Activated CD4-positive, alpha-beta memory T cell treated with anti-CD3 and anti-CD28 coated beads, Interleukin-2, amount 10 ng/mL, durations not matched to agents 7 days and 5 days (primary cell): Measurements from ENCODE around the gene CPSF3. TPM values are rescaled to one million over a fixed set of nuclear protein-coding genes. Genes with fewer than 3 reads are reported as not detected.

Experiments
- CTCF ChIA-PET: fragments of 350-600 bp; sonication (Branson Sonifier 250); formaldehyde crosslinking; loops from one replicate; lab custom pipeline; 2021; ENCODE audit warnings: antibody characterized with exemption, inconsistent platforms; lab: Charles Lee
- POLR2A ChIA-PET: fragments of 350-600 bp; sonication (Branson Sonifier 250); formaldehyde crosslinking; loops from one replicate; lab custom pipeline; 2021; ENCODE audit warnings: antibody characterized with exemption; lab: Charles Lee
- DNase-seq: peaks from one replicate; pipeline ENCODE4 v3.0.0-alpha.2; 2020
- H3K27ac Mint-ChIP-seq: one replicate; pipeline ENCODE4 v1.8.0; 2021; ENCODE audit warnings: mild to moderate bottlenecking, mixed read lengths
- H3K27me3 Mint-ChIP-seq: one replicate; pipeline ENCODE4 v1.8.0; 2021; ENCODE audit warnings: mixed read lengths
- H3K36me3 Mint-ChIP-seq: one replicate; pipeline ENCODE4 v1.8.0; 2021; ENCODE audit warnings: low read depth, mixed read lengths
- H3K4me1 Mint-ChIP-seq: one replicate; pipeline ENCODE4 v1.8.0; 2021; ENCODE audit warnings: mixed read lengths
- H3K4me3 Mint-ChIP-seq: one replicate; pipeline ENCODE4 v1.8.0; 2021; ENCODE audit warnings: mild to moderate bottlenecking, mixed read lengths
- H3K9me3 Mint-ChIP-seq: one replicate; pipeline ENCODE4 v1.8.0; 2021; ENCODE audit warnings: mixed read lengths
- total RNA-seq, 2 experiments: library from RNA; stranded (reverse); gene quantifications; one replicate each; pipeline ENCODE4 v1.2.3, GENCODE V29; 2021

The CPSF3 gene
- total RNA-seq, 2 experiments from 2014 or later: 49.7 to 51.7 TPM

DNA sequence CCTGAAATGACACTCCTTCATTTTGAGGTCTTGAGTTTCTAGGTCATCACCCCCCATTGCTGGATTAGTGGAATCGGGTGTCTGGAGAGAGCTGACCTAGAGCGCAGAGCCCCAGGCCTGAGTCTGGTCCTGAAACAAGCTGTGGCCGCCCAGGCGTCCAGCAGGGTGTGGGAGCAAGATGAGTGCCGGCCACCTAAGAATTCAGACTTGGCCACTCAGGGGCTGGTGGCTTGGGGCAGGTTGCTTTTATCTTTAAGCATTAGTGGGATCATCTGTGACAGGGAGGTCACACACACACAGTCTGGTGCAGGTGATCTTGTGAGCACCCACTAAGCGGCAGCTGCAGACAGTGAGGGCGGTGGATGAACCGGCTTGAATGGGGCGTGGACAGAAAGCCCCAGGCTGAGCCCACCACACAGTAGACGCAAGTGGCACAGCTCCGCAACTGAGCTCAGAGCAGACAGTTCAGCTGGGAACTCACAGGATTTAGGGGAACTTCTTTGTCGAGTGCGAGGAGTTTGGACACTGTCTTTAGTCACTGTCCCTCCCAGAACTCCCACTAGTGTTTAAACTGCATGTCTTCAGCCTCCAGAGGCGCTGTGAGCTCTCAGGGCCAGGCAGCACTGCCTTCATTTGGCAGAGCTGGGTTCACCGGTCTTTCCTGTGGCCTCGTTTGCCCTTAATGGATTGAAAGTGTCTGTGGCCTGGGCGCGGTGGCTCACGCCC lies 21.6 kb upstream of the CPSF3 start:
- H3K4me3 Mint-ChIP-seq: no peak overlapping the region
- peaks cover 5% of the 10 kb centered on the region for H3K4me1 Mint-ChIP-seq
- ChIA-PET CTCF (interaction anchor here (0.5 kb wide), 1 partner anchor 1470 kb away, joined by 3 read pairs; no protein-coding TSS in a partner anchor), POLR2A (interaction anchor here (1.1 kb wide), 1 partner anchor 22 kb away, joined by 3 read pairs; the partner anchor contains the start of genes CPSF3 and ITGB1BP1)
- H3K9me3 Mint-ChIP-seq: no peaks in the 10 kb centered on the region
- peaks cover 1% of the 10 kb centered on the region for H3K27me3 Mint-ChIP-seq
- peaks cover 10% of the 10 kb centered on the region for H3K36me3 Mint-ChIP-seq
- no peak overlapping the region for H3K27ac Mint-ChIP-seq
- DNase-seq: no peak

DNA sequence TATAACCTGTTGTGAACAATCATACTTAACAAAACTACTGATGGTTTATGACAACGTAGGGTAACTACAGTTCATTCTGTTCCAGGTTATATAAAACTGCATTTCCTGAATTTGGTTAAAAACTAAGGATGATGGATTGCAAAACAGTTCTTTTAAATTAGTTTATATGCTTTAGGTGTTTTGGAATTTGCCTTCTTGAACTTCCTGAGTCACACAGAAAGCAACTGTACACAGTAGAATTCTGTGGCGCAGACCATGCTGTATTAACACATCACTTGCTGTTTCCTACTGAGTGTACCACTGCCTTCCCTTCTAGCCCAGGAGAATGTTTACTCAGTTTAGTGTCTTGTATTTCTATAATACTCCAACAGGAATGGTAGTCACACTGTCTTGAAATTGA lies 19.5 kb upstream of the CPSF3 start:
- Mint-ChIP-seq H3K9me3 (no peaks in the 10 kb centered on the region), H3K4me3 (no peak overlapping the region), H3K27me3 (peaks cover 1% of the 10 kb centered on the region), H3K4me1 (peaks cover 5% of the 10 kb centered on the region), H3K27ac (no peak overlapping the region), H3K36me3 (peaks cover 28% of the 10 kb centered on the region)
- ChIA-PET POLR2A (no interaction called here), CTCF (no interaction called here)
- no peak for DNase-seq

DNA sequence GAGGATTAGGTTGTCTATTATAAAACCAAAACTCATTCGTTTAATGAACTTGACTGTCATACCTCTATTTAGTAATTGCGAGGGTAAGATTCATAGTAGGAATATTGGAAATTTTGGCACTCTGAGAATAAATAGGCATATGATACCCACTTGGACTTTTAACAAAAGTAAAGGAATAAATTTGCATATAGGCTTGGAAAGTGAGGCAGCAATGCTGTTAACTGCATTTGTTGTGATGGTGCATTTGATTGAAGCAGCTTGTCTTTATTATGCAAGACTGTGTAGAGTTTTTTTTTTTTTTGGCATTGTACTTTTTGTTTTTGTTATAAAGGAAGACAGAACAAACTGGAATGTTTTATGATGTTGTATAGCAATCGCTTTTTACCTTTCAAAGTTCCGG lies 19.0 kb upstream of the CPSF3 start:
- ChIA-PET CTCF (no interaction called here), POLR2A (no interaction called here)
- no peak overlapping the region for H3K4me3 Mint-ChIP-seq
- peaks cover 30% of the 10 kb centered on the region for H3K36me3 Mint-ChIP-seq
- peaks cover 6% of the 10 kb centered on the region for H3K4me1 Mint-ChIP-seq
- peaks cover 1% of the 10 kb centered on the region for H3K27me3 Mint-ChIP-seq
- no peaks in the 10 kb centered on the region for H3K9me3 Mint-ChIP-seq
- no peak overlapping the region for H3K27ac Mint-ChIP-seq
- no peak for DNase-seq

GRCh38 chr2:9405636-9406035 lies 17.8 kb upstream of the CPSF3 start:
- peaks cover under 1% of the 10 kb centered on the region for H3K27me3 Mint-ChIP-seq

DNA sequence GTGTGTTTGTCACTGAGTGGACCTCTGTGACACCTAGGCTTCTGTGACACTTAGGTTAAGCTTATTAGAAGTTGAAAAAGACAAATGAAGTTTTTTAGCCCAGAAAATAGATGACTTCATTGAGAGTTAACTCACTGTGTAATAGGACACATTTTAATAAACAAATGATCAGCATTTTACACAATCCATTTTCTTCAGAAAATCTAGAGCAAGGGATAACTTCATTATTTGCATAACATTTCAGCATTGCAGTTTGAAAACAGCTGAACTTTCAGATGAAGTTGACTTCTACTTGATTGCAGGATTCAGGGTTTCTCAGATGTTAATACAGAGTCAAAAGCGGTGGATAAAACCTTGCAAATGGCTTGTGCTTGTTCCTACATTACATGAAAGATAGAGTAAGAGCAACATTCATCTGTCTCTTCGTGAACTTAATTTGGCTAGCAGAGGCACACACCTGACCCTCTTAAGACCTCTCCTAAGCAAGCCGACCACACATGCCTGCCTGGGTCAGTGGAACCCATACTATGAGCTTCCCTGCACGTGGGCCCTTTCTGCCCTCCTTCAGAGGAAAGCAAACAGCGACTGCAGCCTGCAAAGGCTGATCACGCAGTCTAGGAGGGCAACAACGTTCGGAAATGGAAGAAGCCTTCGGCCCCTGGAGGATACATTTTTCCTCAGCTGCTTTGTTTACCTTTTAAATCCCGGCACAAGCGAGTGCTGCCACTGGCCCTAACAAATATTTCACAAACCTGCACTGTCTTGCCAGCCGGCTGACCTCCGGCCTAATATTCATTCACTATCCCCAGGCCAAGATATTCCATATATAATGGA lies 16.7 kb upstream of the CPSF3 start:
- DNase-seq: no peak
- H3K4me3 Mint-ChIP-seq: no peak overlapping the region
- H3K27me3 Mint-ChIP-seq: no peaks in the 10 kb centered on the region
- no peak overlapping the region for H3K27ac Mint-ChIP-seq
- no peaks in the 10 kb centered on the region for H3K9me3 Mint-ChIP-seq
- ChIA-PET CTCF (interaction anchor here (0.6 kb wide), 1 partner anchor 68 kb away, joined by 3 read pairs; no protein-coding TSS in a partner anchor), POLR2A (interaction anchor here (1.3 kb wide), 1 partner anchor 16 kb away, joined by 4 read pairs; the partner anchor contains the start of genes CPSF3 and ITGB1BP1)
- peaks cover 6% of the 10 kb centered on the region for H3K4me1 Mint-ChIP-seq
- peaks cover 38% of the 10 kb centered on the region for H3K36me3 Mint-ChIP-seq

More at GRCh38 chr2:9405636-9406035, 17.8 kb upstream of the CPSF3 start:
- CTCF ChIA-PET: no interaction called here
- Mint-ChIP-seq H3K9me3 (no peaks in the 10 kb centered on the region), H3K4me1 (peaks cover 5% of the 10 kb centered on the region), H3K36me3 (peaks cover 35% of the 10 kb centered on the region), H3K4me3 (no peak overlapping the region), H3K27ac (no peak overlapping the region)
- DNase-seq: no peak
- POLR2A ChIA-PET: no interaction called here

DNA sequence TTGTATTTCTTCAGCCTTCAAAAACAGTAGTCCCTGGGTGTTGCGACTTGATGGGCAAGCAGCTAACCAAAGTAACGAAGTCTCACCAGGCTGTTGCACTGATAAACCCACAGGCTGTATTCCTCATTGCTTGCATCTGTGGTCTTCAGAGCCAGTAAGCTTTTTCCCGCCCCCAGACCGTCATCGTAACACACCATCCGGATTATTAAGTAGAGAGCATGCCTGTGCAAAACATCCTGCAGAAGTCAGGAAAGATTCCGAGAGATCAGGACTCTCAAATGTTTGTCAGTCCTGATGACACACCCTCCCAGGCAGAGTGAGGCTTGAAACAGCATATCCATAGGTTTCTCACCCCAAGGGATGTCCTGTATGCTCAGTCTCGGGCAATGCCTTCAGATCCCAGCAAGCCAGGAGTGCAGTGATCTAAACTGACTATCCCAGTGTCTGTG lies 16.1 kb upstream of the CPSF3 start:
- CTCF ChIA-PET: no interaction called here
- Mint-ChIP-seq H3K4me1 (peaks cover 6% of the 10 kb centered on the region), H3K27ac (no peak overlapping the region), H3K27me3 (no peaks in the 10 kb centered on the region), H3K9me3 (no peaks in the 10 kb centered on the region), H3K36me3 (peaks cover 43% of the 10 kb centered on the region), H3K4me3 (no peak overlapping the region)
- no peak for DNase-seq
- POLR2A ChIA-PET: interaction anchor here (1.3 kb wide), 1 partner anchor 16 kb away, joined by 4 read pairs; the partner anchor contains the start of genes CPSF3 and ITGB1BP1

DNA sequence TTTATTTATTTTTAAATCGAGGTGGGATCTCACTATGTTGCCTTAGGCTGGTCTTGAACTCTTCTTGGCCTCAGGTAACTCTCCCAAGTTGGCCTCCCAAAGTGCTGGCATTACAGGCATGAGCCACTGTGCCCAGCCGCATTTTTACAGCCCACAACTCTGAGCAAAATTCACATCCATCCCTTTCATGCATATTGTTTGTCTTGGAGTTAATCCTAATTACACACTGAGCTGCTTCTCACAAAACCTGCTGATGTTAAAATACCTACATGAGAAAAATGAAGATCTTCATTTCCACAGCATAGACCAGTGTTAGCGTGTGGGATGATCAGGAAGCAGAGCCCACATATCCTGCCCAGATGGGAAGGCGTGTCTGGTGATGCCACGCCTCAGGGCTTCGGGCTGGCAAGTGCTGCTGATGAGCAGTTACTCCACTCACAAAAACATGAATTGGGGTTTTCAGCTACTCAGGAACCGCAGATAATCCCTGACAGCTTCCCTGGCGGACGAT lies 14.8 kb upstream of the CPSF3 start:
- H3K27ac Mint-ChIP-seq: no peak overlapping the region

DNA sequence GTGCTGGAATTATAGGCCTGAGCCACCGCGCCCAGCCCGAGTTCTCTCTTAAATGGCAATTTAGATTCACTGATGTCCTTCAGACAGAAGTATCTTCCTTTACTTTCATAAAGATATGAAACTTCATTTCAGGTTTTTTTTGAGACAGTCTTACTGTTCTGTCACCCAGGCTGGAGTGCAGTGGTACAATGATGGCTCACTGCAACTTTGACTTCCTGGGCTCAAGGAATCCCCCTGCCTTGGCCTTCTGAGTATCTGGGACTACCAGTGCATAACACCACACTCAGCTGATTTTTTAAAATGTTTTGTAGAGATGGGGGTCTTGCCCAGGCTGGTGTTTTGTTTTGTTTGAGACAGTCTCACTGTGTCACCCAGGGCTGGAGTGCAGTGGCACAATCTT lies 13.3 kb upstream of the CPSF3 start:
- ChIA-PET POLR2A (no interaction called here), CTCF (no interaction called here)
- Mint-ChIP-seq H3K27me3 (no peaks in the 10 kb centered on the region), H3K4me1 (peaks cover 18% of the 10 kb centered on the region), H3K27ac (no peak overlapping the region), H3K36me3 (peaks cover 54% of the 10 kb centered on the region), H3K9me3 (no peaks in the 10 kb centered on the region), H3K4me3 (no peak overlapping the region)
- no peak for DNase-seq

More for the DNA sequence above, 14.8 kb upstream of the CPSF3 start:
- POLR2A ChIA-PET: interaction anchor here (0.9 kb wide), 1 partner anchor 14 kb away, joined by 3 read pairs; no protein-coding TSS in a partner anchor
- H3K4me1 Mint-ChIP-seq: peaks cover 7% of the 10 kb centered on the region
- H3K27me3 Mint-ChIP-seq: no peaks in the 10 kb centered on the region
- H3K4me3 Mint-ChIP-seq: no peak overlapping the region
- no peaks in the 10 kb centered on the region for H3K9me3 Mint-ChIP-seq
- peaks cover 44% of the 10 kb centered on the region for H3K36me3 Mint-ChIP-seq
- no peak for DNase-seq
- CTCF ChIA-PET: no interaction called here

GRCh38 chr2:9412781-9413180 lies 10.7 kb upstream of the CPSF3 start:
- no peak for DNase-seq
- Mint-ChIP-seq H3K27ac (no peak overlapping the region), H3K27me3 (no peaks in the 10 kb centered on the region), H3K36me3 (peaks cover 58% of the 10 kb centered on the region), H3K4me1 (peaks cover 28% of the 10 kb centered on the region), H3K9me3 (no peaks in the 10 kb centered on the region), H3K4me3 (no peak overlapping the region)
- POLR2A ChIA-PET: interaction anchor here (1.1 kb wide), 1 partner anchor 9 kb away, joined by 6 read pairs; no protein-coding TSS in a partner anchor
- CTCF ChIA-PET: no interaction called here

DNA sequence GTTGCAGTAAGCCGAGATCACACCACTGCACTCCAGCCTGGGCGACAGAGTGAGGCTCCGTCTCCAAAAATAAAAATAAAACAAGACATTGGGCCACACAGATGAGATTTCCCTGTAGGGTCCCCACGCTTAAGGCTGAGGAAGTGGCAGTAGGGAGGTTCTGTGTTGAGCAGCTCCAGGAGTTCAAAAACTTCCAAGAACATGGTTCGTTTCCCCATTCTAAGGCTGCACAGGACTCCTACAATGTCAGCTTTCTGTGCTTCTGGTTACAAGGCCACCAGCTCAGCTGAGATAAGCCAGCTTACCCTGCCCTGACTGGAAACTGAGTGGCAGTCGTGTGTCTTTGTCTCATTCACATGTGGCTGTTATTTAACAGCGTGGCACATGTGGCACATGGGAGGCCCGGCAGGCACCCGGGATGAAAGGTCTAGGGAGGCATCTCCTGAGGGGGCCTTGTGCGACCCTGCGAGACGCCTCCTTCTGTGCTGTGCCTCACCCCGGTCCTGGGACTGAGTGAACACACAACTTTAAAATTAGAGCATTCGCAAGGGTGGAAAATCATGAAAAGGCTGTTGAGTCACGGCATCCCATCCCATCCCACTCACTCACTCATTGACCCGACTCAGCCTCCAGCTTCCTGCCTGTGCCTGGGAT lies 7.8 kb upstream of the CPSF3 start:
- no peaks in the 10 kb centered on the region for H3K27me3 Mint-ChIP-seq
- POLR2A ChIA-PET: no interaction called here
- no peak for DNase-seq
- no peak overlapping the region for H3K27ac Mint-ChIP-seq
- peaks cover 56% of the 10 kb centered on the region for H3K36me3 Mint-ChIP-seq
- H3K4me1 Mint-ChIP-seq: peaks cover 51% of the 10 kb centered on the region
- CTCF ChIA-PET: no interaction called here
- H3K9me3 Mint-ChIP-seq: no peaks in the 10 kb centered on the region
- H3K4me3 Mint-ChIP-seq: no peak overlapping the region

- H3K9me3 Mint-ChIP-seq: no peaks in the 10 kb centered on the region
- no peak overlapping the region for H3K4me3 Mint-ChIP-seq
- H3K27me3 Mint-ChIP-seq: no peaks in the 10 kb centered on the region
- CTCF ChIA-PET: no interaction called here
- POLR2A ChIA-PET: no interaction called here
- no peak for DNase-seq
- no peak overlapping the region for H3K27ac Mint-ChIP-seq
- H3K4me1 Mint-ChIP-seq: peaks cover 54% of the 10 kb centered on the region
- H3K36me3 Mint-ChIP-seq: peaks cover 54% of the 10 kb centered on the region
Measured at GRCh38 chr2:9416267-9416961, 7.0 kb upstream of the CPSF3 start.

DNA sequence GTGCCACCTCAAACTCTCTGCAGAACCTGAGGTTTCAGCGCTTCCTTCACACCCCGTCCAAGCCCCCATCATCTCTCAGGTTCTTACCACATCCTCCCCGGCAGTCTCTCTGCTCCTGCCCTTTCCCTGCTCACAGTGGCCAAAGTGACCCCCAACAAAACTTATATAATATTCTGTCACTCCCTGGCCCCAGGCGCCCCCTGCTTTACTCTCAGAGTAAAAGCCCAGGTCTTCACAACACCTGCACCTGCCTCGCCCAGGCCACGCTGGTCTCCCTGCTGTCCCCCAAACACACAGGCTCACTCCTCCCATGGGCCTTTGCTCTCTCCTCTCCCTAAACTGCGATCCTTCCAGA lies 6.5 kb upstream of the CPSF3 start:
- ChIA-PET POLR2A (no interaction called here), CTCF (no interaction called here)
- H3K4me3 Mint-ChIP-seq: no peak overlapping the region
- no peak overlapping the region for H3K27ac Mint-ChIP-seq
- H3K9me3 Mint-ChIP-seq: no peaks in the 10 kb centered on the region
- no peaks in the 10 kb centered on the region for H3K27me3 Mint-ChIP-seq
- H3K4me1 Mint-ChIP-seq: peaks cover 58% of the 10 kb centered on the region
- peaks cover 56% of the 10 kb centered on the region for H3K36me3 Mint-ChIP-seq
- no peak for DNase-seq
